Adrenal gland (tissue), 5 donors: Measurements from ENCODE around the gene CTDSPL.

Experiments
- POLR2A ChIP-seq, 2 donors: fragments of 450-650 bp; IDR thresholded peaks; one replicate each; pipeline ENCODE4 v1.6.1; 2017; ENCODE audit warnings: antibody characterized with exemption in 2 of 2, mild to moderate bottlenecking in 2 of 2, moderate library complexity in 1 of 2
- TF ChIP-seq, protein P1 (sequence below), 6 experiments: fragments of 450-650 bp in 4 of 6; fragments of 200-600 bp in 2 of 6; sonication (generic) in 1 of 6; IDR thresholded peaks; 1 replicate in 5 of 6; 2 replicates in 1 of 6; pipeline versions ENCODE4 v1.5.1 to v1.8.0; 2016 to 2021; ENCODE audit warnings: antibody characterized with exemption in 6 of 6, mild to moderate bottlenecking in 2 of 6, moderate library complexity in 1 of 6
- donor health status: DM: no; HTN: no; CAD: no.

DNA sequence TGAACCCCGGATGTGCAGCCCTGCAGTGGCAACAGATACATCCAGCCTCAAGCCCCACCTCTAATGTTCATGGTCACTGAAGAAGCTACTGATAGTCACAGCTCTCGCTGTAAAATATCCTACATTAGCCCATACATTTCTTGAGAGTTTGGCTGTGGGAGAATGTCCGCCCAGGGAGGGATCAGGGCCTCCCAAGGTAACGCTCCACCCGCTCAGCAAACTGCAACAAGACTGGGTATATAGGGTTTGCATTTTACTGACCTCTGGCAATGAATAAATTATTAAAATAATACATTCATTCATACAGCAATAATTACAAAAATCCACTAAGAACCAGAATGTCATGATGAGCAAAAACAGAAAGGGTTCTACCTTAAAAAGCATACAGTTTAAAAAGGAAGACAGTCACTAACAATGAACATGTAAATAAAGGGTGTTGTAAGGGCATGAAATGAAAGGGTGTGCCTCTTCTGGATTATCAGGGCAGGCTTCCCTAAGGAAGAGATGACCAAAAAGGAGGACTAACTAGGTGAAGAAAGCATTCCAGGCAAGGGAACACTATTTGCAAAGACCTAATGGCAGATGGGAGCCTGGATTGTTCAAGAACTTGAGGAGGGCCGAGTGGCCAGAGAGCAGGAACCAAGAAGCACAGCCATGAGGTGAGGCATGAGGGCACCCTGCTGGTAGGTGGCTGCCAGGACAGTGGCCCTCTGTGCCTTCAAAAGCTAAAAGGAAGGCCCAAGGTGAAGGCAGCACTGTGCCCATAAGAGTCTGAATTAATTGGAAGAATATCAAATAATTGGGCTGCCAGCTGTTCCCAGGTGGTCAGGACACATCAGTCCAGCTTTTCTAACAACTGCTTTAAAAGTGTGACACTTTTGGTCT, 28.1 kb upstream of the CTDSPL start:
- no peak for TF ChIP-seq POLR2A (IDR thresholded peaks at IDR 0.05)
- TF ChIP-seq, protein P1, sequence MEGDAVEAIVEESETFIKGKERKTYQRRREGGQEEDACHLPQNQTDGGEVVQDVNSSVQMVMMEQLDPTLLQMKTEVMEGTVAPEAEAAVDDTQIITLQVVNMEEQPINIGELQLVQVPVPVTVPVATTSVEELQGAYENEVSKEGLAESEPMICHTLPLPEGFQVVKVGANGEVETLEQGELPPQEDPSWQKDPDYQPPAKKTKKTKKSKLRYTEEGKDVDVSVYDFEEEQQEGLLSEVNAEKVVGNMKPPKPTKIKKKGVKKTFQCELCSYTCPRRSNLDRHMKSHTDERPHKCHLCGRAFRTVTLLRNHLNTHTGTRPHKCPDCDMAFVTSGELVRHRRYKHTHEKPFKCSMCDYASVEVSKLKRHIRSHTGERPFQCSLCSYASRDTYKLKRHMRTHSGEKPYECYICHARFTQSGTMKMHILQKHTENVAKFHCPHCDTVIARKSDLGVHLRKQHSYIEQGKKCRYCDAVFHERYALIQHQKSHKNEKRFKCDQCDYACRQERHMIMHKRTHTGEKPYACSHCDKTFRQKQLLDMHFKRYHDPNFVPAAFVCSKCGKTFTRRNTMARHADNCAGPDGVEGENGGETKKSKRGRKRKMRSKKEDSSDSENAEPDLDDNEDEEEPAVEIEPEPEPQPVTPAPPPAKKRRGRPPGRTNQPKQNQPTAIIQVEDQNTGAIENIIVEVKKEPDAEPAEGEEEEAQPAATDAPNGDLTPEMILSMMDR (IDR thresholded peaks at IDR 0.05), result peak in 1 of 6 experiments; percentile 41
